SK-N-SH treated with all-trans-retinoic acid at 6 μM for 48 hours (cell line): ENCODE data around the gene SYNE2.

Source experiments
- ARNTL ChIP-seq: fragments of 450-650 bp; formaldehyde crosslinking; IDR thresholded peaks from 2 replicates; pipeline ENCODE4 v1.5.0; 2020; ENCODE audit warnings: low read depth, mild to moderate bottlenecking, moderate library complexity, borderline replicate concordance
- CSDC2 ChIP-seq: fragments of 250-450 bp; sonication (Bioruptor Pico); IDR thresholded peaks from 2 replicates; pipeline ENCODE4 v1.5.0; 2020; ENCODE audit warnings: mild to moderate bottlenecking, moderate library complexity
- ESRRG ChIP-seq: fragments of 250-450 bp; sonication (Bioruptor Pico); IDR thresholded peaks from 2 replicates; pipeline ENCODE4 v1.6.1; 2021; ENCODE audit warnings: mild to moderate bottlenecking
- OSR1 ChIP-seq: fragments of 250-450 bp; sonication (Bioruptor Pico); IDR thresholded peaks from 2 replicates; pipeline ENCODE4 v1.8.0; 2022; ENCODE audit warnings: moderate library complexity, mild to moderate bottlenecking, inconsistent platforms
- RARB ChIP-seq: fragments of 250-450 bp; sonication (Bioruptor Pico); IDR thresholded peaks from 2 replicates; pipeline ENCODE4 v1.8.0; 2021; ENCODE audit warnings: mild to moderate bottlenecking, moderate library complexity
- ZFP30 ChIP-seq: fragments of 450-650 bp; formaldehyde crosslinking; IDR thresholded peaks from 2 replicates; pipeline ENCODE4 v1.5.0; 2022; ENCODE audit warnings: mild to moderate bottlenecking, moderate library complexity
- ZNF565 ChIP-seq: fragments of 450-650 bp; formaldehyde crosslinking; conservative IDR thresholded peaks from 2 replicates; pipeline ENCODE4 v1.5.0; 2020; ENCODE audit warnings: low read depth, mild to moderate bottlenecking, moderate library complexity
- ZNF70 ChIP-seq: fragments of 450-650 bp; formaldehyde crosslinking; IDR thresholded peaks from 2 replicates; pipeline ENCODE4 v1.5.0; 2020; ENCODE audit warnings: mild to moderate bottlenecking, moderate library complexity
- TF ChIP-seq, protein P1 (sequence below): fragments of 250-450 bp; sonication (Bioruptor Pico); IDR thresholded peaks from 2 replicates; pipeline ENCODE4 v1.8.0; 2020; ENCODE audit warnings: mild to moderate bottlenecking, moderate library complexity, borderline replicate concordance

GRCh38 chr14:64176330-64176729 lies 323.5 kb downstream of the SYNE2 start:
- TF ChIP-seq OSR1 (no peak), CSDC2 (CRISPR knock-in tag) (no peak), ESRRG (no peak), ZNF565 (CRISPR knock-in tag) (no peak), RARB (no peak), ZNF70 (no peak), ARNTL (CRISPR knock-in tag) (no peak), ZFP30 (CRISPR knock-in tag) (no peak)
- TF ChIP-seq, protein P1, sequence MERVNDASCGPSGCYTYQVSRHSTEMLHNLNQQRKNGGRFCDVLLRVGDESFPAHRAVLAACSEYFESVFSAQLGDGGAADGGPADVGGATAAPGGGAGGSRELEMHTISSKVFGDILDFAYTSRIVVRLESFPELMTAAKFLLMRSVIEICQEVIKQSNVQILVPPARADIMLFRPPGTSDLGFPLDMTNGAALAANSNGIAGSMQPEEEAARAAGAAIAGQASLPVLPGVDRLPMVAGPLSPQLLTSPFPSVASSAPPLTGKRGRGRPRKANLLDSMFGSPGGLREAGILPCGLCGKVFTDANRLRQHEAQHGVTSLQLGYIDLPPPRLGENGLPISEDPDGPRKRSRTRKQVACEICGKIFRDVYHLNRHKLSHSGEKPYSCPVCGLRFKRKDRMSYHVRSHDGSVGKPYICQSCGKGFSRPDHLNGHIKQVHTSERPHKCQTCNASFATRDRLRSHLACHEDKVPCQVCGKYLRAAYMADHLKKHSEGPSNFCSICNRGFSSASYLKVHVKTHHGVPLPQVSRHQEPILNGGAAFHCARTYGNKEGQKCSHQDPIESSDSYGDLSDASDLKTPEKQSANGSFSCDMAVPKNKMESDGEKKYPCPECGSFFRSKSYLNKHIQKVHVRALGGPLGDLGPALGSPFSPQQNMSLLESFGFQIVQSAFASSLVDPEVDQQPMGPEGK (CRISPR knock-in tag) = no peak
